ENCODE data around the gene ACAT2.
"Not testable (repeated sequence)": the region's sequence is repeated elsewhere in the genome, so short reads cannot be mapped to it uniquely, and the experiment has no call there.

Gene ACAT2

DNA sequence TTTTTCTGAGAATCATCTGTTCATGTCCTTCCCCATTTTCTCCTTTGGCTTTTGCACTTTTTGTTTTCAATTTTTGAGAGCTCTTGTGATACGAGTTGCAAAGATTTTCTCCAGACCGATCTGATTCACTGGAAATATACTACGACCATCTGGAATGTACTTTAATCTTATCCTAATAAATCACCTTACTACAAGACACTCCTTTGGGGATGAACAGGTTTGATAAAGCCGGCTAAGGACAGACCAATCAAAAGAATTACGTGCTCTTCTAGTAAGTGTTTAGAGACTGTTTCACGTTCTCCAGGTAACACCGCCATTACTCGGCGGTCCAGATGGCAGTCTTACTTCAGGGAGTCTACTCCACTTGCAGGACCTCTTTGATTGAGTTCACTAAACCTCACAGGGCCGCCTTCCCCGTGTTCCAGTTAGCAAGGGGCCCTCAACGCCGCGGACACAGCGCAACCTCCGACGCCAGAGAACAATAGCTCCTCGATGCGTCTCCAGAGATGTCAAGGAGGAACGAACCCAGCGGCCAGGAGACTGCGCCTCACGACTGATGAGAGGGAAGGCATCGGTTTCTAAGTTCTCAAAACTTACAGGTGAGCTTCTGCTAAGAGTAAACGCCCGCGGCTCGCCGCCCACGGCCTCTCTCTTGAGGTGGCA, 35.5 kb upstream of the ACAT2 start:
- no peak for DNase-seq (ENCODE audit: low read depth)
- H3K4me3 ChIP-seq (ENCODE audit: control insufficient read depth, low read depth, low read length): peak overlapping the region; percentile 68
- TF ChIP-seq, protein P1, sequence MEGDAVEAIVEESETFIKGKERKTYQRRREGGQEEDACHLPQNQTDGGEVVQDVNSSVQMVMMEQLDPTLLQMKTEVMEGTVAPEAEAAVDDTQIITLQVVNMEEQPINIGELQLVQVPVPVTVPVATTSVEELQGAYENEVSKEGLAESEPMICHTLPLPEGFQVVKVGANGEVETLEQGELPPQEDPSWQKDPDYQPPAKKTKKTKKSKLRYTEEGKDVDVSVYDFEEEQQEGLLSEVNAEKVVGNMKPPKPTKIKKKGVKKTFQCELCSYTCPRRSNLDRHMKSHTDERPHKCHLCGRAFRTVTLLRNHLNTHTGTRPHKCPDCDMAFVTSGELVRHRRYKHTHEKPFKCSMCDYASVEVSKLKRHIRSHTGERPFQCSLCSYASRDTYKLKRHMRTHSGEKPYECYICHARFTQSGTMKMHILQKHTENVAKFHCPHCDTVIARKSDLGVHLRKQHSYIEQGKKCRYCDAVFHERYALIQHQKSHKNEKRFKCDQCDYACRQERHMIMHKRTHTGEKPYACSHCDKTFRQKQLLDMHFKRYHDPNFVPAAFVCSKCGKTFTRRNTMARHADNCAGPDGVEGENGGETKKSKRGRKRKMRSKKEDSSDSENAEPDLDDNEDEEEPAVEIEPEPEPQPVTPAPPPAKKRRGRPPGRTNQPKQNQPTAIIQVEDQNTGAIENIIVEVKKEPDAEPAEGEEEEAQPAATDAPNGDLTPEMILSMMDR (IDR thresholded peaks at IDR 0.05; ENCODE audit: control insufficient read depth, insufficient read depth, low read depth, low read length, missing control alignments): no peak

DNA sequence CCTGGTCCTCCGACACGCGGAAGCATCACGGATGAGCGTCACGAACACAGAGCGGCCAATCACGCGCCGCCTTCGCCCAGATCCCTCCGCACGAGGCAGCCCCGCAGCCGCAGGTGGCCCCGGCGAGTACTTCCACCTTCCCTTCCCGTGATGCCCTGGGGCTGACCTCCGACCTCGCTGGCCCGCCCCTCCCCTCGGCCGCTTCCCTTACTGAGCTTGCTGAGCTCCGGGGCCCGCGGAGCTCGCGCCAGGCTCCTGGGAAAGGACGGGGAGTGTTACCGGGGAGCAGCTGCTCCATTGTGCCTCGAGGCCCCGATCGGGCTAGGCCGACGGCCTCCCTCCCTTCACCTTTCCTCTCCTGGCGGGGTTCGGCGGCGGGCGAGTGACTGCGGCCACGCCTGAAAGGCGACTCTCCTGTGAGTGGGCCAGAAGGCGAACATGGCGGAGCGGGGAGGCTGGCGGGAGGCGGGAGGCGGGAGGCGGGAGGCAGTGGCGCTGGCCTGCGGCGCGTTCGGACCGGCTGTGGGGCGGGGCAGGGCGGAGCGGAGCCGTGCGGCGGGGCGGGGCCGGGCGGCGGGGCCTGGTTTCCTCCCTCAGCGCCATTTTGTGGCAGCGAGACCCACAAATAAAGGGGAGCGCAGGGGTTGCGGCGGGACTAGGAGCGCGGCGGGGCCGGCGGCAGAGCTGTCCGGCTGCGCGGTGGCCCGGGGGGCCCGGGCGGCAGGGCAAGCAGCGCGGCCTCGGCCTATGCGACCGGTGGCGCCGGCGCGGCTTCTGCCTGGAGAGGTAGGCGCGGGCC, 34.7 kb upstream of the ACAT2 start, which contains the start of gene WTAP:
WTAP (plus strand) TSS at position 589 of the 799 bp plus-strand sequence. CDS start 8,760 bp downstream, outside the sequence.
- TF ChIP-seq, protein P1 (IDR thresholded peaks at IDR 0.05; ENCODE audit: control insufficient read depth, insufficient read depth, low read depth, low read length, missing control alignments): no peak
- H3K4me3 ChIP-seq (ENCODE audit: control insufficient read depth, low read depth, low read length): peak within 1 kb of the TSS; percentile 68
- DNase-seq (ENCODE audit: low read depth): peak; percentile 78

DNA sequence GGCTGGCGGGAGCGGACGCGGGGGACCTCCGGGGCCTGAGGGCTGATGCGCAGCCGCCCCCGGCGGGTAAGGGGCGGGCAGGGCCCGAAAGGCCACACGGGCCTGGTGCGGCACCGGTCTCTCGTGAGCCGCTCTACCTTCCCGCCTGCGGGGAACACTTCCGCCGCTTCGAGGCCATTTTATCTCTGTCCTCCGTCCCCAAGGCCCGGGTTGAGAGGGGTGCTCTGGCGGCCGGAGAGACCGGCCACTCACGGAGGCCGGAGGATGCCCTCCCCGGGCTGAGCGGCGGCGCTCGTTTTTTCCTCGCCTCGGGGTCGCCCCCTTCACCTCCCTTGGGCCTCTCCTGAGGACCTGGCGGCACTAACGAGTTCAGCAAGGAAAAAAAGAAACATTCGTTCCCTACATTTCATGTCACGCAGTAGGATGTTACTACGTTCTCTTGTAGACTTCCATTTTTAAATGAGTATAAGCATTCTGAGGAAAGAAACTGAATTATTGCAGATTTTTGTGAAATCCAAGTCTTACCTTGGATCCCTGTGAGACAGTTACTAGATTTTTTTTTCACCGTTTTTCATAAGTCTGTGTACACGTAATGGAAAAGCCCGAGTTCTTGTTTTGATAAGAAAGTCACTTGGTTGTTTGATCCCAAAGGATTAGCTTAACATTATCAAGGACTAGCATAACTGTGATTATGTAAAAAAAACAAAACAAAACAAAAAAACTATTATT, 34.0 kb upstream of the ACAT2 start:
- peak overlapping the region; percentile 68 for H3K4me3 ChIP-seq (ENCODE audit: control insufficient read depth, low read depth, low read length)
- TF ChIP-seq, protein P1 (IDR thresholded peaks at IDR 0.05; ENCODE audit: control insufficient read depth, insufficient read depth, low read depth, low read length, missing control alignments): no peak
- DNase-seq (ENCODE audit: low read depth): no peak

DNA sequence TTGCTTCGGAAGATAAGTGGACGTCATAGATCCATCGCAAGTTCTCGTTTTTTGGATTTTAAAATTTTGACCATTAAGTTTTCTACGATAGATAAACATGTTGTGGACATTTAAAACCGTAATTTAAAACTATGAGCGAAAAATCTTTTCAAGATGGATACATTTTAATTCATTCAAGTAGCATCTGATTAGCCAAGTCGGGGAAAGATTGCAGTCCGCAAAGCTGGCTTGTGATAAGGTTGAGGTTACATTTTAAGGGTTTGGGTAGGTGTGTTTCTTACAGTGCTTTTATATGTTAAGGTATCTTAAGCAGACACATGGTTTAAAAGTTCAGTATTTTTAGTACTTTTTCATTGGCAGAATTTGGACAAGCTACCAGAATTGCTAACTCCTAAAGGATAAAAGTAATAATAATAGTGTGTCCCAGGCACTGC, 33.3 kb upstream of the ACAT2 start:
- TF ChIP-seq, protein P1 (IDR thresholded peaks at IDR 0.05; ENCODE audit: control insufficient read depth, insufficient read depth, low read depth, low read length, missing control alignments): no peak
- DNase-seq (ENCODE audit: low read depth): no peak
- peak overlapping the region; percentile 68 for H3K4me3 ChIP-seq (ENCODE audit: control insufficient read depth, low read depth, low read length)

DNA sequence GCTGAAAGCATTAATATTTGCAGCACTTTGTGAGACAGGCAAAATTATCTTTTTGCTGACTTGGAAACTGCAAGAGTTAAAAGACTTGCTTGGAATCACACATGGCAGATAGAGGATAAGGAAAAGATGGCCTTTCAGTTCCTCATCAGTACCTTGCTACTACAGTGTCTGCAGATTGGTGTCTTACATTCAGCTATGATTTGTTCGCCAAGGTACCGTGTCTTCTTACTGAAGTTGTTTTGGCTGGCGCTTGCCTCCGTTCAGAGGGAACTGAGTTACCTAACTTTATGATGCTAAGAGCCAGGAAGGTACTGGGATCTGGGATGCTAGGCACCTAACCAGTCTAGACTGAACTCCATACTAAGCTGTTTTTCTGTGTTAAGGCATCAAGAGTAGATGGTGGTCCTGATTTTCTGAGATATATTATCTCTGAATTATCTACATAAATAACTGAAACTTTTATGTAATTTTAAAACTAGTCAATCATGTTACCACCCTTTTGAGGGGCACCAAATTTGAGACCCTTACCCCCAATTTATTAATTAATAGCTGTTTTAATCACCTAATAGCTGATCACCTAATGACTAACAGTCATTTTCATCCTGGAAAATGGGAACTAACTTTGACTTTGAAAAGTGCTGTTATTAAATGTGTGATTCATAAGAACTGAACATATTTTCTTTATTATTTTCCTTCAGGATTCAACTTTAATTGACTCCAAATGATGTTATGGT, 32.1 kb upstream of the ACAT2 start:
- TF ChIP-seq, protein P1 (IDR thresholded peaks at IDR 0.05; ENCODE audit: control insufficient read depth, insufficient read depth, low read depth, low read length, missing control alignments): no peak
- no peak overlapping the region; the same call in 1 of the 2 replicates for H3K4me3 ChIP-seq (ENCODE audit: control insufficient read depth, low read depth, low read length)
- DNase-seq (ENCODE audit: low read depth): no peak

DNA sequence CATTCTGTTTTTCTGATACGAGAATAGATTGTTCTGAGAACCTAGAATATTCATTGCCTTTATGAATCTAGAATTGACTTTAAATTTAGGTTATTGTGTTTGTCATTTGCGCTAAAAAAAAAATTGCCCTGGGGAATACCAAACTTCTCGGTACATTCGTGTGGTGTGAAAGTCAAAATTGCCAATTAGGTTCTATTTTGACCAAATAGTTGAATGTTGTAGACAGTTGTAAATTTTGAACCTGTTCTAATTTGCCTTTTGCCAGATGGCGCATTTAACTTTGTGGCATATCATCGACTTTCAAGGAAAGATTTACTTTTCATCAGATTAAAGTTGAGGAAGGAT, 31.5 kb upstream of the ACAT2 start:
- DNase-seq (ENCODE audit: low read depth): no peak
- TF ChIP-seq, protein P1 (IDR thresholded peaks at IDR 0.05; ENCODE audit: control insufficient read depth, insufficient read depth, low read depth, low read length, missing control alignments): no peak
- no peak overlapping the region for H3K4me3 ChIP-seq (ENCODE audit: control insufficient read depth, low read depth, low read length)

DNA sequence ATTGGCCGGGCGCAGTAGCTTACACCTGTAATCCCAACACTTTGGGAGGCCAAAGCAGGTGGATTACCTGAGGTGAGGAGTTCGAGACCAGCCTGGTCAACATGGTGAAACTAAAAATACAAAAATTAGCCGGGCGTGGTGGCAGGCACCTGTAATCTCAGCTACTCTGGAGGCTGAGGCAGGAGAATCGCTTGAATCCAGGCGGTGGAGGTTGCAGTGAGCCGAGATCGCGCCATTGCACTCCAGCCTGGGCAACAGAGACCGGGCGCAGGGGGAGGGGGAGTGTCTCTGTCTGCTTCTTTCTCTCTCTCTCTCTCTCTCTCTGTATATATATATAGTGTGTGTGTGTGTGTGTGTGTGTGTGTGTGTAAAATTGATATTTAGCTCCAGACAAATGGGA, 29.3 kb upstream of the ACAT2 start:
- not testable (repeated sequence) for DNase-seq (ENCODE audit: low read depth); H3K4me3 ChIP-seq (ENCODE audit: control insufficient read depth, low read depth, low read length)

DNA sequence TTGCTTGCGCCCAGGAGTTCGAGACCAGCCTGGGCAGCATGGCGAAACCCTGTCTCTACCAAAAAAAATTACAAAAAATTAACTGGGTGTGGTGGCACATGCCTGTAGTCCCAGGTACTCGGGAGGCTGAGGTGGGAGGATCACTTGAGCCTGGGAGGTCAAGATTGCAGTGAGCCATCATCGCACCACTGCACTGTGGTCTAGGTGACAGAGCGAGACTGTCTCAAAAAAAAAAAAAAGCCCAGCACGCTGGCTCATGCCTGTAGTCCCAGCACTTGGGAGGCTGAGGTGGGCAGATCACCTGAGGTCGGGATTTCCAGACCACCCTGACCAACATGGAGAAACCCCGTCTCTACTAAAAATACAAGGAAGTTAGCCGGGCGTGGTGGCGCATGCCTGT, 28.4 kb upstream of the ACAT2 start:
- DNase-seq (ENCODE audit: low read depth); H3K4me3 ChIP-seq (ENCODE audit: control insufficient read depth, low read depth, low read length): not testable (repeated sequence)
